H9 (cell line): Measurements from ENCODE around the gene PLCXD3. TPM values are rescaled to one million over a fixed set of nuclear protein-coding genes. Genes with fewer than 3 reads are reported as not detected.

Experiments used
- DNase-seq: peaks from one replicate; pipeline ENCODE4 v3.0.0-alpha.2; 2017
- H2AFZ ChIP-seq: one replicate; pipeline ENCODE4 v1.6.1; 2013; ENCODE audit warnings: mild to moderate bottlenecking, low read length, control low read depth, moderate library complexity
- H2AK5ac ChIP-seq: 2 replicates; pipeline ENCODE4 v1.6.1; 2013; ENCODE audit warnings: low read length, control low read depth, mixed read lengths; ENCODE audit not compliant: insufficient read length
- H2BK120ac ChIP-seq: one replicate; pipeline ENCODE4 v1.6.1; 2013; ENCODE audit warnings: low read depth, mild to moderate bottlenecking, low read length, control low read depth, inconsistent platforms; ENCODE audit not compliant: poor library complexity, severe bottlenecking
- H2BK12ac ChIP-seq: 2 replicates; pipeline ENCODE4 v1.6.1; 2013; ENCODE audit warnings: low read length, control low read depth, mixed read lengths, low read depth; ENCODE audit not compliant: insufficient read length
- H2BK15ac ChIP-seq: 2 replicates; pipeline ENCODE4 v1.6.1; 2013; ENCODE audit warnings: low read depth, low read length, control low read depth
- H2BK20ac ChIP-seq: one replicate; pipeline ENCODE4 v1.6.1; 2013; ENCODE audit warnings: low read depth, mild to moderate bottlenecking, low read length, control low read depth, inconsistent platforms; ENCODE audit not compliant: poor library complexity, severe bottlenecking
- H2BK5ac ChIP-seq: 2 replicates; pipeline ENCODE4 v1.6.1; 2013; ENCODE audit warnings: low read length, control low read depth, mixed read lengths; ENCODE audit not compliant: insufficient read length
- H3K14ac ChIP-seq: 2 replicates; pipeline ENCODE4 v1.6.1; 2013; ENCODE audit warnings: low read length, control low read depth; ENCODE audit not compliant: insufficient read depth
- H3K18ac ChIP-seq: 2 replicates; pipeline ENCODE4 v1.6.1; 2013; ENCODE audit warnings: low read depth, mild to moderate bottlenecking, mixed read lengths, low read length, control low read depth; ENCODE audit not compliant: insufficient read length
- H3K23ac ChIP-seq: 2 replicates; pipeline ENCODE4 v1.6.1; 2013; ENCODE audit warnings: low read length, control low read depth, mixed read lengths, low read depth; ENCODE audit not compliant: insufficient read length
- H3K23me2 ChIP-seq: 2 replicates; pipeline ENCODE4 v1.6.1; 2013; ENCODE audit warnings: low read depth, mild to moderate bottlenecking, mixed read lengths, low read length, control low read depth; ENCODE audit not compliant: insufficient read length, poor library complexity, severe bottlenecking
- H3K27ac ChIP-seq: 2 replicates; pipeline ENCODE4 v1.5.1; 2013; ENCODE audit warnings: low read length, control low read depth, mixed read lengths, low read depth; ENCODE audit not compliant: insufficient read length
- H3K27me3 ChIP-seq: 2 replicates; pipeline ENCODE4 v1.6.1; 2013; ENCODE audit warnings: low read length, control low read depth, inconsistent platforms; ENCODE audit not compliant: insufficient read depth
- H3K4ac ChIP-seq: 2 replicates; pipeline ENCODE4 v1.6.1; 2013; ENCODE audit warnings: low read depth, mild to moderate bottlenecking, control low read depth, inconsistent platforms, low read length, moderate library complexity
- H3K4me1 ChIP-seq: 2 replicates; pipeline ENCODE4 v1.6.1; 2013; ENCODE audit warnings: low read length, control low read depth, inconsistent platforms; ENCODE audit not compliant: insufficient read depth
- H3K4me2 ChIP-seq: 2 replicates; pipeline ENCODE4 v1.6.1; 2013; ENCODE audit warnings: low read length, control low read depth, mixed read lengths; ENCODE audit not compliant: insufficient read length, insufficient read depth
- H3K56ac ChIP-seq: 2 replicates; pipeline ENCODE4 v1.6.1; 2013; ENCODE audit warnings: low read depth, mild to moderate bottlenecking, mixed read lengths, low read length, control low read depth; ENCODE audit not compliant: insufficient read length
- H3K79me1 ChIP-seq: 2 replicates; pipeline ENCODE4 v1.6.1; 2013; ENCODE audit warnings: low read depth, mild to moderate bottlenecking, moderate library complexity, low read length, control low read depth, inconsistent platforms; ENCODE audit not compliant: insufficient read depth, poor library complexity, severe bottlenecking
- H3K79me2 ChIP-seq: 2 replicates; pipeline ENCODE4 v1.6.1; 2013; ENCODE audit warnings: low read length, control low read depth, inconsistent platforms; ENCODE audit not compliant: insufficient read depth
- H3K9ac ChIP-seq: 2 replicates; pipeline ENCODE4 v1.6.1; 2013; ENCODE audit warnings: low read length, control low read depth, mixed read lengths; ENCODE audit not compliant: insufficient read length; ENCODE audit errors: extremely low read depth
- H3K9me3 ChIP-seq: one replicate; pipeline ENCODE4 v1.6.1; 2013; ENCODE audit warnings: low read depth, low read length, inconsistent platforms; ENCODE audit not compliant: control insufficient read depth
- H3T11ph ChIP-seq: one replicate; pipeline ENCODE4 v1.6.1; 2013; ENCODE audit warnings: mild to moderate bottlenecking, low read length, control low read depth, inconsistent platforms
- H4K20me1 ChIP-seq: one replicate; pipeline ENCODE4 v1.6.1; 2013; ENCODE audit not compliant: control insufficient read depth, insufficient read length, insufficient read depth
- H4K5ac ChIP-seq: 2 replicates; pipeline ENCODE4 v1.6.1; 2013; ENCODE audit warnings: low read depth, mild to moderate bottlenecking, mixed read lengths, low read length, control low read depth; ENCODE audit not compliant: insufficient read length
- H4K8ac ChIP-seq: replicated peaks from 2 replicates; pipeline ENCODE4 v1.6.1; 2013; ENCODE audit warnings: low read length, control low read depth, mixed read lengths, low read depth; ENCODE audit not compliant: insufficient read length
- H4K91ac ChIP-seq: 2 replicates; pipeline ENCODE4 v1.6.1; 2013; ENCODE audit warnings: low read depth, mild to moderate bottlenecking, moderate library complexity, mixed read lengths, low read length, control low read depth; ENCODE audit not compliant: insufficient read length
- H3K27ac Mint-ChIP-seq, 3 experiments: 2 replicates in 2 of 3; 3 replicates in 1 of 3; pipeline ENCODE4 v1.8.0; 2020 to 2021; ENCODE audit warnings: mixed read lengths in 3 of 3, mild to moderate bottlenecking in 1 of 3, moderate library complexity in 1 of 3
- H3K27me3 Mint-ChIP-seq: 2 replicates; pipeline ENCODE4 v1.8.0; 2021; ENCODE audit warnings: low read depth, mild to moderate bottlenecking, moderate library complexity, mixed read lengths
- H3K36me3 Mint-ChIP-seq, 3 experiments: 2 replicates in 2 of 3; 3 replicates in 1 of 3; pipeline ENCODE4 v1.8.0; 2020 to 2021; ENCODE audit warnings: low read depth in 3 of 3, mixed read lengths in 3 of 3; ENCODE audit not compliant: insufficient read depth in 1 of 3
- H3K4me1 Mint-ChIP-seq, 2 experiments: 2 replicates each; pipeline ENCODE4 v1.8.0; 2020; ENCODE audit warnings: mixed read lengths in 2 of 2
- H3K4me3 Mint-ChIP-seq, 2 experiments: 2 replicates in 1 of 2; 3 replicates in 1 of 2; pipeline ENCODE4 v1.8.0; 2020 to 2021; ENCODE audit warnings: mild to moderate bottlenecking in 2 of 2, mixed read lengths in 2 of 2, moderate library complexity in 1 of 2
- H3K9me3 Mint-ChIP-seq, 2 experiments: 2 replicates in 1 of 2; 3 replicates in 1 of 2; pipeline ENCODE4 v1.8.0; 2020; ENCODE audit warnings: mild to moderate bottlenecking in 2 of 2, mixed read lengths in 2 of 2, moderate library complexity in 1 of 2
- WGBS: extraction: QIAGEN DNeasy Blood & Tissue Kit; methylation state at CpG from one replicate; pipeline ENCODE4 v1.1.7; 2013; ENCODE audit warnings: missing lambda C conversion rate, low lambda C conversion rate, mixed read lengths; ENCODE audit not compliant: insufficient read length; ENCODE audit errors: extremely low coverage; 5-methylcytosine and 5-hydroxymethylcytosine counted together
- total RNA-seq: library from RNA; stranded (reverse); gene quantifications from 2 replicates; pipeline ENCODE4 v1.2.1, GENCODE V29; 2021
- TF ChIP-seq, protein P1 (sequence below): fragments of 200-600 bp; sonication (generic); conservative IDR thresholded peaks from 3 replicates; pipeline ENCODE4 v1.8.0; 2021; ENCODE audit warnings: antibody characterized with exemption, mild to moderate bottlenecking

The PLCXD3 gene
- total RNA-seq, 1 experiment from 2014 or later = not detected

GRCh38 chr5:41275813-41276512 is 234.4 kb downstream of the PLCXD3 start:
- no peaks in the 10 kb centered on the region for H3K4me1 ChIP-seq
- H2BK20ac ChIP-seq = no peak overlapping the region
- H2AFZ ChIP-seq = no peak overlapping the region
- no peak overlapping the region for H4K8ac ChIP-seq
- H3T11ph ChIP-seq = no peak overlapping the region
- no peak overlapping the region for H3K14ac ChIP-seq
- Mint-ChIP-seq H3K27ac (no peak overlapping the region; a peak in 1 of 7 replicates), H3K27me3 (no peaks in the 10 kb centered on the region), H3K4me1 (no peaks in the 10 kb centered on the region), H3K4me3 (no peak overlapping the region), H3K9me3 (no peaks in the 10 kb centered on the region), H3K36me3 (no peaks in the 10 kb centered on the region)
- H2BK120ac ChIP-seq = no peak overlapping the region
- no peaks in the 10 kb centered on the region for H3K9me3 ChIP-seq
- no peak overlapping the region for H4K5ac ChIP-seq
- H3K4ac ChIP-seq = no peak overlapping the region
- TF ChIP-seq, protein P1, sequence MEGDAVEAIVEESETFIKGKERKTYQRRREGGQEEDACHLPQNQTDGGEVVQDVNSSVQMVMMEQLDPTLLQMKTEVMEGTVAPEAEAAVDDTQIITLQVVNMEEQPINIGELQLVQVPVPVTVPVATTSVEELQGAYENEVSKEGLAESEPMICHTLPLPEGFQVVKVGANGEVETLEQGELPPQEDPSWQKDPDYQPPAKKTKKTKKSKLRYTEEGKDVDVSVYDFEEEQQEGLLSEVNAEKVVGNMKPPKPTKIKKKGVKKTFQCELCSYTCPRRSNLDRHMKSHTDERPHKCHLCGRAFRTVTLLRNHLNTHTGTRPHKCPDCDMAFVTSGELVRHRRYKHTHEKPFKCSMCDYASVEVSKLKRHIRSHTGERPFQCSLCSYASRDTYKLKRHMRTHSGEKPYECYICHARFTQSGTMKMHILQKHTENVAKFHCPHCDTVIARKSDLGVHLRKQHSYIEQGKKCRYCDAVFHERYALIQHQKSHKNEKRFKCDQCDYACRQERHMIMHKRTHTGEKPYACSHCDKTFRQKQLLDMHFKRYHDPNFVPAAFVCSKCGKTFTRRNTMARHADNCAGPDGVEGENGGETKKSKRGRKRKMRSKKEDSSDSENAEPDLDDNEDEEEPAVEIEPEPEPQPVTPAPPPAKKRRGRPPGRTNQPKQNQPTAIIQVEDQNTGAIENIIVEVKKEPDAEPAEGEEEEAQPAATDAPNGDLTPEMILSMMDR = no peak
- H3K27me3 ChIP-seq = no peaks in the 10 kb centered on the region
- H4K20me1 ChIP-seq = no peaks in the 10 kb centered on the region
- no peak overlapping the region for H3K4me2 ChIP-seq
- H3K23me2 ChIP-seq = no peaks in the 10 kb centered on the region
- H4K91ac ChIP-seq = no peak overlapping the region
- WGBS = no CpG with 5 or more reads among the region's 8 CpGs
- H3K79me1 ChIP-seq = no peaks in the 10 kb centered on the region
- H2BK5ac ChIP-seq = no peak overlapping the region
- H3K56ac ChIP-seq = no peak overlapping the region
- no peak overlapping the region for H3K9ac ChIP-seq
- no peak overlapping the region for H3K18ac ChIP-seq
- H2BK15ac ChIP-seq = no peak overlapping the region
- H3K23ac ChIP-seq = no peak overlapping the region
- H3K79me2 ChIP-seq = no peaks in the 10 kb centered on the region
- no peak overlapping the region for H2AK5ac ChIP-seq
- H3K27ac ChIP-seq = no peak overlapping the region
- no peak overlapping the region for H2BK12ac ChIP-seq
- DNase-seq = no peak
